Measurements from ENCODE around the gene RAPGEF4. TPM values are rescaled to one million over a fixed set of nuclear protein-coding genes. Genes with fewer than 3 reads are reported as not detected.

The RAPGEF4 gene
- total and polyA plus RNA-seq, 9 of the 15 experiments (the other 6 are each of a cell fraction or from before 2014, with no cell fraction given) = 0.04 to 0.33 (median 0.13) TPM; not detected in 6

DNA sequence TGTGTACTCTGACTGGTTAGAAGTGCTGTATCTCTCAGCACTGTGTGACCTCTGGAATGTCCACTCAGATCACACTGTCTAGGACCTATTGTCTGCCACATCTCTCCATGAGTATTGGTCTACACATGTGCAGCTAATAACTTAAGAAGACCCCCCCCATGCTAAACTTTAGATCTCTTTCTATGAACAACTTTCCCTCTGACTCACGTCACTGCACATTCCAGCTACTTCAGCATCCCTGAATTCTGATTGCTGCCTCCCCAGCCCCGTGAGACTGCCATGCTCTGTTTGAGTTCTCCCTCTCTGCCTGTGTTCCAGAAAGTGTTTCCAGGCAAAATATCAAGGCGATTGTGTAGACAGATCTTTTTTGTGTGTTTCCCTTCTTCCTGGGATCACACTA is 41.8 kb downstream of the RAPGEF4 start:
- H4K20me1 ChIP-seq (replicated peaks; ENCODE audit: control insufficient read depth, insufficient read depth, low read length) = no peaks in the 10 kb centered on the region
- no peak overlapping the region for H2AFZ ChIP-seq (ENCODE audit: low read depth, low read length)
- no peak overlapping the region for H3K9ac ChIP-seq (ENCODE audit: insufficient read depth in 1 of 2, low read depth in 2 of 2, low read length in 2 of 2)
- ATAC-seq (no peak), DNase-seq (ENCODE audit: extremely low read depth in 1 of 4, low spot score in 3 of 4) (no peak), FAIRE-seq (peak; percentile 42)
- POLR2A ChIA-PET = no interaction called here
- CTCF ChIA-PET (ENCODE audit: low intra/inter-chr PET ratio) = no interaction called here
- in situ Hi-C loops (cut with MboI) (no loop called here), intact Hi-C loops (cut with micrococcal nuclease) (no loop called here)
- no peak overlapping the region for H3K27ac ChIP-seq (ENCODE audit: extremely low read depth, low read depth, low read length)
- H3K4me1 ChIP-seq (replicated peaks in 1 of 2; ENCODE audit: control insufficient read depth in 2 of 2, insufficient read depth in 2 of 2, low read length in 2 of 2) = no peaks in the 10 kb centered on the region
- no peak overlapping the region for H3K4me3 ChIP-seq
- no peaks in the 10 kb centered on the region for H3K9me1 ChIP-seq (ENCODE audit: control insufficient read depth, insufficient read depth, low read length)
- H3K4me2 ChIP-seq (ENCODE audit: insufficient read depth, low read length) = no peak overlapping the region
- BruUV-seq (replicated peaks) = no TSS peak
- no peaks in the 10 kb centered on the region for H3K9me3 ChIP-seq (replicated peaks; ENCODE audit: control insufficient read depth, insufficient read depth, low read depth, low read length)
- TF ChIP-seq ZNF408 (CRISPR knock-in tag; IDR thresholded peaks at IDR 0.05; ENCODE audit: low read depth) = no peak
- TF ChIP-seq, protein P1, sequence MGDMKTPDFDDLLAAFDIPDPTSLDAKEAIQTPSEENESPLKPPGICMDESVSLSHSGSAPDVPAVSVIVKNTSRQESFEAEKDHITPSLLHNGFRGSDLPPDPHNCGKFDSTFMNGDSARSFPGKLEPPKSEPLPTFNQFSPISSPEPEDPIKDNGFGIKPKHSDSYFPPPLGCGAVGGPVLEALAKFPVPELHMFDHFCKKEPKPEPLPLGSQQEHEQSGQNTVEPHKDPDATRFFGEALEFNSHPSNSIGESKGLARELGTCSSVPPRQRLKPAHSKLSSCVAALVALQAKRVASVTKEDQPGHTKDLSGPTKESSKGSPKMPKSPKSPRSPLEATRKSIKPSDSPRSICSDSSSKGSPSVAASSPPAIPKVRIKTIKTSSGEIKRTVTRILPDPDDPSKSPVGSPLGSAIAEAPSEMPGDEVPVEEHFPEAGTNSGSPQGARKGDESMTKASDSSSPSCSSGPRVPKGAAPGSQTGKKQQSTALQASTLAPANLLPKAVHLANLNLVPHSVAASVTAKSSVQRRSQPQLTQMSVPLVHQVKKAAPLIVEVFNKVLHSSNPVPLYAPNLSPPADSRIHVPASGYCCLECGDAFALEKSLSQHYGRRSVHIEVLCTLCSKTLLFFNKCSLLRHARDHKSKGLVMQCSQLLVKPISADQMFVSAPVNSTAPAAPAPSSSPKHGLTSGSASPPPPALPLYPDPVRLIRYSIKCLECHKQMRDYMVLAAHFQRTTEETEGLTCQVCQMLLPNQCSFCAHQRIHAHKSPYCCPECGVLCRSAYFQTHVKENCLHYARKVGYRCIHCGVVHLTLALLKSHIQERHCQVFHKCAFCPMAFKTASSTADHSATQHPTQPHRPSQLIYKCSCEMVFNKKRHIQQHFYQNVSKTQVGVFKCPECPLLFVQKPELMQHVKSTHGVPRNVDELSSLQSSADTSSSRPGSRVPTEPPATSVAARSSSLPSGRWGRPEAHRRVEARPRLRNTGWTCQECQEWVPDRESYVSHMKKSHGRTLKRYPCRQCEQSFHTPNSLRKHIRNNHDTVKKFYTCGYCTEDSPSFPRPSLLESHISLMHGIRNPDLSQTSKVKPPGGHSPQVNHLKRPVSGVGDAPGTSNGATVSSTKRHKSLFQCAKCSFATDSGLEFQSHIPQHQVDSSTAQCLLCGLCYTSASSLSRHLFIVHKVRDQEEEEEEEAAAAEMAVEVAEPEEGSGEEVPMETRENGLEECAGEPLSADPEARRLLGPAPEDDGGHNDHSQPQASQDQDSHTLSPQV (IDR thresholded peaks at IDR 0.05) = no peak
- TF ChIP-seq POLR2AphosphoS2 (IDR thresholded peaks at IDR 0.05; ENCODE audit: low read length) = no peak
- TF ChIP-seq, protein P2, sequence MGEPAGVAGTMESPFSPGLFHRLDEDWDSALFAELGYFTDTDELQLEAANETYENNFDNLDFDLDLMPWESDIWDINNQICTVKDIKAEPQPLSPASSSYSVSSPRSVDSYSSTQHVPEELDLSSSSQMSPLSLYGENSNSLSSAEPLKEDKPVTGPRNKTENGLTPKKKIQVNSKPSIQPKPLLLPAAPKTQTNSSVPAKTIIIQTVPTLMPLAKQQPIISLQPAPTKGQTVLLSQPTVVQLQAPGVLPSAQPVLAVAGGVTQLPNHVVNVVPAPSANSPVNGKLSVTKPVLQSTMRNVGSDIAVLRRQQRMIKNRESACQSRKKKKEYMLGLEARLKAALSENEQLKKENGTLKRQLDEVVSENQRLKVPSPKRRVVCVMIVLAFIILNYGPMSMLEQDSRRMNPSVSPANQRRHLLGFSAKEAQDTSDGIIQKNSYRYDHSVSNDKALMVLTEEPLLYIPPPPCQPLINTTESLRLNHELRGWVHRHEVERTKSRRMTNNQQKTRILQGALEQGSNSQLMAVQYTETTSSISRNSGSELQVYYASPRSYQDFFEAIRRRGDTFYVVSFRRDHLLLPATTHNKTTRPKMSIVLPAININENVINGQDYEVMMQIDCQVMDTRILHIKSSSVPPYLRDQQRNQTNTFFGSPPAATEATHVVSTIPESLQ (CRISPR knock-in tag; IDR thresholded peaks at IDR 0.05) = no peak
- WGBS (ENCODE audit: insufficient coverage, low coverage, missing lambda C conversion rate) = 0% methylated on average over 3 of the region's 3 CpGs
- no peaks in the 10 kb centered on the region for H3K79me2 ChIP-seq (ENCODE audit: control insufficient read depth, insufficient read depth, low read length)
- H3K36me3 ChIP-seq (ENCODE audit: control insufficient read depth, insufficient read depth, low read length) = no peaks in the 10 kb centered on the region
- no peaks in the 10 kb centered on the region; a peak in 1 of 5 replicates for H3K27me3 ChIP-seq (ENCODE audit: control insufficient read depth in 2 of 2, insufficient read depth in 2 of 2, low read length in 2 of 2)

Measured in K562 (cell line).